Right atrium auricular region (tissue), 2 donors: ENCODE results near the gene IRS2. TPM values are rescaled to one million over a fixed set of nuclear protein-coding genes. Genes with fewer than 3 reads are reported as not detected.

Experiments
- DNase-seq: peaks from one replicate; pipeline ENCODE4 v3.0.0-alpha.2; 2019; ENCODE audit warnings: low spot score
- H3K27ac ChIP-seq, 2 donors: fragments of 200-600 bp; sonication (generic); 1 replicate in 1 of 2; 2 replicates in 1 of 2; pipeline ENCODE4 v1.5.1; 2016 to 2019
- H3K27me3 ChIP-seq, 2 donors: fragments of 200-600 bp; sonication (generic); one replicate each; pipeline versions ENCODE4 v1.5.1 to v1.6.0; 2017 to 2019
- H3K36me3 ChIP-seq: fragments of 200-600 bp; sonication (generic); one replicate; pipeline ENCODE4 v1.5.1; 2016
- H3K4me1 ChIP-seq, 2 donors: fragments of 200-600 bp; sonication (generic); one replicate each; pipeline versions ENCODE4 v1.5.1 to v1.6.0; 2017 to 2019
- H3K4me3 ChIP-seq, 2 donors: fragments of 200-600 bp; sonication (generic); 1 replicate in 1 of 2; 2 replicates in 1 of 2; pipeline ENCODE4 v1.5.1; 2017 to 2019; ENCODE audit warnings: mild to moderate bottlenecking in 1 of 2, moderate library complexity in 1 of 2
- H3K9me3 ChIP-seq, 2 donors: fragments of 200-600 bp; sonication (generic); one replicate each; pipeline ENCODE4 v1.5.1; 2019
- total RNA-seq, 2 donors: library from RNA; depleted of rRNA; stranded (reverse); fragments of >200 nt; gene quantifications; one replicate each; pipeline ENCODE4 v1.1.0, GENCODE V29; 2016
- TF ChIP-seq, protein P1 (sequence below), 2 donors: fragments of 200-600 bp; sonication (generic); IDR thresholded peaks; one replicate each; pipeline ENCODE4 v1.5.1; 2019; ENCODE audit warnings: antibody characterized with exemption in 2 of 2

Gene IRS2
- total RNA-seq, 2 donors from 2014 or later, result 21.2 to 57.6 TPM

DNA sequence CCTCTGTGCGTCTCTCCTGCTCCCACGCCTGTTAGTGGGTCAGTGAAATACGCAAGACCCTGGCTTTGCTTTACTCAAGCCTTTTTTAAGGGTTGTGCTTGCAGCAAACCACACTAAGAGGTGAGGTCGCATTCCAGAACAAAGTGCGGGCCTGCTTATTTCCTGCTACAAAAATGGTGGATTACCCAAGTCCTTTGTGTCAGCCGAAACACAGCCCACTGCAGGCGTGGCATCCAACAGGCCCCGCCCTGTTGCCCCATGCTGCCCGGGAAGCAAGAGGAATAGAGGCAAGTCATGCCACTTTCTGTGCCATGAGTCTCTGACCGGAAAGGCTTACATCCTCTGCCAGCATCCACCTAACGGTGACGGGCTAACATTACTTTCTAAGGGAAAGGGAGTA lies 7.7 kb upstream of the IRS2 start:
- Histone ChIP-seq H3K9me3 (no peaks in the 10 kb centered on the region), H3K4me3 (no peak overlapping the region), H3K27ac (no peak overlapping the region), H3K27me3 (no peaks in the 10 kb centered on the region), H3K36me3 (no peaks in the 10 kb centered on the region), H3K4me1 (peaks cover 0 to 15% of the 10 kb centered on the region in 2 donors)
- DNase-seq, result no peak
- TF ChIP-seq, protein P1, sequence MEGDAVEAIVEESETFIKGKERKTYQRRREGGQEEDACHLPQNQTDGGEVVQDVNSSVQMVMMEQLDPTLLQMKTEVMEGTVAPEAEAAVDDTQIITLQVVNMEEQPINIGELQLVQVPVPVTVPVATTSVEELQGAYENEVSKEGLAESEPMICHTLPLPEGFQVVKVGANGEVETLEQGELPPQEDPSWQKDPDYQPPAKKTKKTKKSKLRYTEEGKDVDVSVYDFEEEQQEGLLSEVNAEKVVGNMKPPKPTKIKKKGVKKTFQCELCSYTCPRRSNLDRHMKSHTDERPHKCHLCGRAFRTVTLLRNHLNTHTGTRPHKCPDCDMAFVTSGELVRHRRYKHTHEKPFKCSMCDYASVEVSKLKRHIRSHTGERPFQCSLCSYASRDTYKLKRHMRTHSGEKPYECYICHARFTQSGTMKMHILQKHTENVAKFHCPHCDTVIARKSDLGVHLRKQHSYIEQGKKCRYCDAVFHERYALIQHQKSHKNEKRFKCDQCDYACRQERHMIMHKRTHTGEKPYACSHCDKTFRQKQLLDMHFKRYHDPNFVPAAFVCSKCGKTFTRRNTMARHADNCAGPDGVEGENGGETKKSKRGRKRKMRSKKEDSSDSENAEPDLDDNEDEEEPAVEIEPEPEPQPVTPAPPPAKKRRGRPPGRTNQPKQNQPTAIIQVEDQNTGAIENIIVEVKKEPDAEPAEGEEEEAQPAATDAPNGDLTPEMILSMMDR (IDR thresholded peaks at IDR 0.05), result no peak

DNA sequence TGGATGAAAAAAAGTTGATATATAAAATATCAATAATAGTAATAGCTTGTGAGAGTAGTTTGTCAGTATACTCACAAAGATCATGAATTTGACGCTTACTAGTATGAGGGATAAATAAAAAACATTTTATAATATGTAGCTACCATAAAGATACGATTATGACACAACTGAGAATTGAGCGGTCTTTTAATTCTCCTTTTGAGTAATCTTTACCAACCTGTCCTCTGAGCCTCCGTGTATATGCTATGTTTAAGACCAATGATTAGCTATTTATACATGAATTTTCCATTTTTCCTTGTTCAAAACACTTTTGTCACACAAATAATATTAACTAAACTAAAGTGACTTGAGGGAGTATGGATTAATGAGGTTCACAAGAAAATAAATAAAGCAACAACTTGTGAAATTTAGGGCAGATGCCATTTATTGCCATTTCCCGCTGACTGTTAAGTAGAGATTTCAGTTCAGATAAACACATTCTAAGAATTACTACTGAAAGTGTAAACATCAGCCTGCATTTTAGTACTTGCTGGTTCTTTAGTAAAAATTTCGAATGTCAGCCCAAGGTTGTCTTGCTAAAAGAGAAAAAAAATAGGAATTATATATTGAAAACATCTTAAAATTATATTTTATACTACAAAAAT lies 6.2 kb upstream of the IRS2 start:
- TF ChIP-seq, protein P1 (IDR thresholded peaks at IDR 0.05), result no peak
- H3K27me3 ChIP-seq, result no peaks in the 10 kb centered on the region
- no peaks in the 10 kb centered on the region for H3K9me3 ChIP-seq
- H3K27ac ChIP-seq, result no peak overlapping the region
- DNase-seq, result no peak
- H3K4me1 ChIP-seq, result peaks cover 0 to 28% of the 10 kb centered on the region in 2 donors
- H3K36me3 ChIP-seq, result no peaks in the 10 kb centered on the region
- no peak overlapping the region for H3K4me3 ChIP-seq

DNA sequence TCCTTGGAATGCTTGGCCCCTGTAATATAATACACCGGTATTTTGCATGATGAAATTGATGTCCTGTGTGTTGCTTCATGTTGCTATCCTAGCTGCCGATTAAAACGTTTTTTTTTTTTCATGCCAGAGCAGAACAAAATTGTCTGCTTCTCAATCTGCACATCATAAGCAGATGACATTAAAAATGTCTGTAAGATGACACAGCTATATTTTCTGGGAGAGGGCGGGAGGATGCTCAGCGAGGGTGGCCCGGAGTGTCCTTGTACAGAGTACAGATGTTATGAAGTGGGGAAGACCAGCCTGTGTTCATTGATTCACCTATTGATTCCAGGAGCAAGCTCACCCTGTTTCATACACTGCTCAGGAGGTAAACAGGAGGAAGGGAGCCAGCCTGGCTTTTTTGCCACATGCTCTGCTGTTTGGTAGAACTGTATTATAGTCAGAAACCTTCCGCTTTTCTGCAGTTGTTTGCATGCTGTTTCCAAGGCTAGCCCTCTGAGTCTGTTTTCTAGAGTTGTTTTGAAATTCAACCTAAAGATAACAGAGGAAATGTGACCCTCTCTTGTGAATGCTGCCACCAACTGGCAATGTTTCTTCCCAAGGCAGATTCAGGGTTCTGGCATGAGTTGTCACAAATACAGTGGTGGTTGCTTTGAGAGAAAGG lies 4.7 kb upstream of the IRS2 start:
- Histone ChIP-seq H3K9me3 (no peaks in the 10 kb centered on the region), H3K27ac (peak overlapping the region; percentile 26 to 46)
- no peak for DNase-seq

DNA sequence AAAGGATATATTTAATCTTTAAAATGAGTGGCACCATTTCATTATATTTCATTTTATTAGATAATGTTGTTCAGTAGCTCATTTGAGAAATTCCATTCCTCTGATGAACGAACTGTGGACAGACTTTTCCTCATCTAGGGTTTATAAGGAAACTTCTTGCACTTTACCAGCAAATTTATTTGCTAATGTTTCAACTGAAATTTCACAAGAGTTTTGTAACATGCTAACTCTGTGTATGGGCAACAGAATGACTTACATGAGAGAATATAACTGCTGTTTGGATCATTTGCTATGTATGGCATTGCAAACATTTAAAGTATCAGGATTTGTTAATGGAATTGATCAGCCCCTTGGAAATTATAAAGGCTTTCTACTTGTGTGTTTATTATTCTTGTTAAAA lies 3.7 kb upstream of the IRS2 start:
- peak overlapping the region in 1 of 2 donors; percentile 98 for H3K27ac ChIP-seq
- no peaks in the 10 kb centered on the region for H3K9me3 ChIP-seq
- TF ChIP-seq, protein P1 (IDR thresholded peaks at IDR 0.05), result no peak
- H3K27me3 ChIP-seq, result no peaks in the 10 kb centered on the region
- no peak overlapping the region for H3K4me3 ChIP-seq
- no peak for DNase-seq
- H3K4me1 ChIP-seq, result peaks cover 0 to 29% of the 10 kb centered on the region in 2 donors
- H3K36me3 ChIP-seq, result peaks cover 1% of the 10 kb centered on the region

More for the DNA sequence above, 4.7 kb upstream of the IRS2 start:
- TF ChIP-seq, protein P1 (IDR thresholded peaks at IDR 0.05), result peak; percentile 19 to 65
- Histone ChIP-seq H3K4me1 (peaks cover 0 to 29% of the 10 kb centered on the region in 2 donors), H3K27me3 (no peaks in the 10 kb centered on the region), H3K36me3 (no peaks in the 10 kb centered on the region), H3K4me3 (no peak overlapping the region)

DNA sequence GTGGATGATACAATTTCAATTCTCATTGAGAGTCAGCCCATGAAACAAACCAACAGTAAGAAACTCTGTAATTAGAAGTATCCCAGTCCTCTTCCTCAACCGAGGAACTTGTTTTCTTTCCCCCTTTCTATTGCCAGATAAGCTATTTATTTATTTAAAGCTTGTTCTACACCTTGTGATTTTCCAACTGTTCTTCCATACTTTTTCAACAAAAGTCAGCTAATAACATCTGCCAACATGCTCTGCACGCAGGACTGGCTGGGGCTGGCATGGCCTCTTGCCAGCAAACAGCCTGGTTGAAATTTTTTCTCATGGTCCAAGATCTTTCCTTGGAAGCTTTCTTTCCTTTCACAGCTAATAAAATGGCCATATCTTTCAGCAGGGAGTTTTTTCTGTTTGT lies 2.9 kb upstream of the IRS2 start:
- no peak overlapping the region for H3K4me3 ChIP-seq
- TF ChIP-seq, protein P1 (IDR thresholded peaks at IDR 0.05), result no peak
- no peak for DNase-seq

More for the DNA sequence above, 2.9 kb upstream of the IRS2 start:
- Histone ChIP-seq H3K27ac (peak overlapping the region; percentile 96 to 98), H3K27me3 (no peaks in the 10 kb centered on the region), H3K9me3 (no peaks in the 10 kb centered on the region), H3K36me3 (peaks cover 6% of the 10 kb centered on the region), H3K4me1 (peaks cover 0 to 31% of the 10 kb centered on the region in 2 donors)
